HUES6 (cell line): Measurements from ENCODE around the gene NOS1.
"Not testable (repeated sequence)": the region's sequence is repeated elsewhere in the genome, so short reads cannot be mapped to it uniquely, and the experiment has no call there.

Source experiments
- H3K27ac ChIP-seq: 2 replicates; pipeline ENCODE4 v1.7.0; 2013; ENCODE audit warnings: low read depth, mild to moderate bottlenecking, low read length, inconsistent platforms
- H3K27me3 ChIP-seq: 2 replicates; pipeline ENCODE4 v1.6.1; 2013; ENCODE audit warnings: low read length; ENCODE audit not compliant: control insufficient read depth, insufficient read depth
- H3K36me3 ChIP-seq: 2 replicates; pipeline ENCODE4 v1.6.1; 2013; ENCODE audit warnings: low read length; ENCODE audit not compliant: control insufficient read depth, insufficient read depth
- H3K4me1 ChIP-seq: 2 replicates; pipeline ENCODE4 v1.6.1; 2013; ENCODE audit warnings: low read length; ENCODE audit not compliant: control insufficient read depth, insufficient read depth
- H3K4me3 ChIP-seq: 2 replicates; pipeline ENCODE4 v1.5.1; 2013; ENCODE audit warnings: low read depth, low read length
- H3K9ac ChIP-seq: one replicate; pipeline ENCODE4 v1.6.1; 2013; ENCODE audit warnings: mild to moderate bottlenecking, low read length
- H3K9me3 ChIP-seq: 2 replicates; pipeline ENCODE4 v1.6.1; 2013; ENCODE audit warnings: low read depth, low read length; ENCODE audit not compliant: control insufficient read depth, insufficient read depth

NOS1 gene

GRCh38 chr12:117393656-117394055, 32.2 kb upstream of the NOS1 start:
- H3K4me3 ChIP-seq: no peak overlapping the region
- H3K9me3 ChIP-seq: 0 out of 2 replicates have a peak, but pooled peaks cover 3% of the 10 kb centered on the region
- no peaks in the 10 kb centered on the region for H3K27me3 ChIP-seq

DNA sequence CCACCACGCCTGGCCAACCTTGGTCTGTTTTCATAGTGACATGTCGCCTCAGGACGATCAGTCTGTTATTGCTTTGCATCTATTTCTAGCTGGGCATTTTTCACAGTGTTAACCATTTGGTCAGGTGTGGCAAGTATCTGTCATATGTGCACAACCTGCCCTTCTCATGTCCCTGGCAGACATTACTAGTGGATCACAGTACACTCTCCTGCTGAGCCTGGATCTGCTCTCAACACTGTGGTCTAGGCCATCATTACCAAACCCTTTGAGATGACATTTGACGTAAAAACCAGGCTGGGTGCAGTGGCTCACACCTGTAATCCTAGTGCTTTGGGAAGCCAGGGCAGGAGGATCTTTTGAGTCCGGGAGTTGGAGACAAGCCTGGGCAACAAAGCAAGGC, 29.4 kb upstream of the NOS1 start:
- Histone ChIP-seq H3K36me3 (no peaks in the 10 kb centered on the region), H3K27me3 (no peaks in the 10 kb centered on the region), H3K4me3 (no peak overlapping the region), H3K9me3 (no peaks in the 10 kb centered on the region), H3K9ac (no peak overlapping the region), H3K4me1 (no peaks in the 10 kb centered on the region), H3K27ac (no peak overlapping the region)

More at GRCh38 chr12:117393656-117394055, 32.2 kb upstream of the NOS1 start:
- no peaks in the 10 kb centered on the region for H3K36me3 ChIP-seq
- H3K9ac ChIP-seq: no peak overlapping the region
- H3K4me1 ChIP-seq: no peaks in the 10 kb centered on the region
- H3K27ac ChIP-seq: no peak overlapping the region

DNA sequence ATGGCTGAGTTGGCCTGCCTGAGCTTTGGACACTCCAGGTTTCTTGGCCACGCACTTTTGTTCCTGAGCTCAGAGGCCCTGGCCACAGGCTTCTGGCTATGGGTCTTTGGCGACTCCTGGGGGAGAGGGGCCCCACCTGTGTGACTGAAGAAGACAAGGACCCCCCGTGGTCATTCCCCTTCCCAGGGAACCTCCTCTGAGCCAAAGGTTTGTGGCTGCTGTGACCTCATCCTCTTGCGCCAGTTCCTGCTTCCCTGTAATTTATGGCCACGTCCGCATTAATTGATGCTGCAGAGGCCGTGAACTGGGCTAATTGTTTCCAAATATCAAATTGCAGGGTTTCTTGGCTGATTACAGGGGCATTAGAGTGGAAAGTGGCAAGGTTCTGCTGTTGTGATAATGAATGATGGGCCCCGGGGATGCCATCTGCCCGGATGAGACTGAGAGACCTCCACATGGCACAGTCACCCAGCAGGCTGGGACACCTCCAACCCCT, 27.6 kb upstream of the NOS1 start:
- H3K27me3 ChIP-seq: no peaks in the 10 kb centered on the region
- H3K9me3 ChIP-seq: no peaks in the 10 kb centered on the region
- no peak overlapping the region for H3K27ac ChIP-seq
- no peak overlapping the region for H3K9ac ChIP-seq
- H3K36me3 ChIP-seq: no peaks in the 10 kb centered on the region
- H3K4me1 ChIP-seq: no peaks in the 10 kb centered on the region
- no peak overlapping the region for H3K4me3 ChIP-seq

GRCh38 chr12:117387832-117388231, 26.4 kb upstream of the NOS1 start:
- H3K4me1 ChIP-seq: no peaks in the 10 kb centered on the region
- no peak overlapping the region for H3K9ac ChIP-seq
- no peak overlapping the region for H3K4me3 ChIP-seq
- no peaks in the 10 kb centered on the region for H3K9me3 ChIP-seq
- H3K27me3 ChIP-seq: no peaks in the 10 kb centered on the region
- no peak overlapping the region for H3K27ac ChIP-seq
- H3K36me3 ChIP-seq: no peaks in the 10 kb centered on the region

GRCh38 chr12:117384735-117385134, 23.3 kb upstream of the NOS1 start:
- Histone ChIP-seq H3K4me1 (no peaks in the 10 kb centered on the region), H3K9me3 (0 out of 2 replicates have a peak, but pooled peaks cover 4% of the 10 kb centered on the region), H3K27me3 (no peaks in the 10 kb centered on the region), H3K4me3 (no peak overlapping the region), H3K9ac (no peak overlapping the region), H3K36me3 (no peaks in the 10 kb centered on the region), H3K27ac (no peak overlapping the region)

GRCh38 chr12:117380083-117380482, 18.7 kb upstream of the NOS1 start:
- Histone ChIP-seq H3K27me3 (peaks cover 5% of the 10 kb centered on the region; the same call in 1 of the 2 replicates), H3K27ac (no peak overlapping the region), H3K4me1 (no peaks in the 10 kb centered on the region), H3K9me3 (peaks cover 18% of the 10 kb centered on the region), H3K36me3 (no peaks in the 10 kb centered on the region), H3K4me3 (no peak overlapping the region), H3K9ac (no peak overlapping the region)

DNA sequence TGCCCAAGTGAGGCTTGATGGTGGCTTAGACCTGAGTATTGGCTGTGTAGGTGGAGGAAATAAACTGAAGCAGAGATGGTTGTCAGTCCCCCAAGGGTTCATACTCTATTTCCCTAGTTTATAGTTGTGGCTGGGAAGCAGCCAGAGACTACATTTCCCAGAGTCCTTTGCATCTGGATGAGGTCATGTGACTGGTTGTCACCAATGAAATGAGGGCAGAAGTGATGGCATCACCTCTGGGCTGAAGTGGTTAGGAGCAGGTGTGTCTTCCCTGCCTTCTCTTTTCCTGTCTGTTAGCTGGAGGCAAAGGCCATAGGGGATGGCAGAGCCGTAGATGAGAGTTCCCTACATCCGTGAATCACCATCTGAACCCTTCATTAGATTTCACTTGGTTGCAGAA, 16.3 kb upstream of the NOS1 start:
- Histone ChIP-seq H3K27ac (no peak overlapping the region), H3K9ac (no peak overlapping the region), H3K36me3 (no peaks in the 10 kb centered on the region), H3K4me1 (no peaks in the 10 kb centered on the region), H3K4me3 (no peak overlapping the region), H3K27me3 (peaks cover 9% of the 10 kb centered on the region; the same call in 1 of the 2 replicates), H3K9me3 (peaks cover 18% of the 10 kb centered on the region)

GRCh38 chr12:117370588-117370987, 9.2 kb upstream of the NOS1 start:
- peaks cover 19% of the 10 kb centered on the region; the same call in 1 of the 2 replicates for H3K27me3 ChIP-seq
- no peaks in the 10 kb centered on the region for H3K4me1 ChIP-seq
- no peak overlapping the region for H3K27ac ChIP-seq
- H3K9me3 ChIP-seq: peaks cover 6% of the 10 kb centered on the region; the same call in 1 of the 2 replicates
- H3K9ac ChIP-seq: no peak overlapping the region
- H3K36me3 ChIP-seq: no peaks in the 10 kb centered on the region
- no peak overlapping the region for H3K4me3 ChIP-seq

DNA sequence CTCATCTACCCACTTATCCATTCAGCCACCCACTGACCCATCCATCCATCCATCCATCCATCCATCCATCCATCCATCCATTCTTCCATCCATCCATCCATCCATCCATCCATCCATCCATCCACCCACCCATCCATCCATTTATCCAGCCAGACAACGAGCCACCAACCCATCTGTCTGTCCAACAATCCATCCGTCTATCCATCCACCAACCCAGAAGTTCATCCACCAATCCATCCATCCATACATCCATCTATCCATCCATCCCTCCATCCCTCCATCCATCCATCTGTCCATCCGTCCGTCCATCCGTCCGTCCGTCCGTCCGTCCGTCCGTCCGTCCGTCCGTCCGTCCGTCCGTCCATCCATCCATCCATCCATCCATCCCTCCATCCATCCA, 8.6 kb upstream of the NOS1 start:
- peaks cover 25% of the 10 kb centered on the region for H3K27me3 ChIP-seq
- H3K36me3 ChIP-seq, H3K27ac ChIP-seq, H3K4me1 ChIP-seq, H3K9me3 ChIP-seq, H3K9ac ChIP-seq, H3K4me3 ChIP-seq: not testable (repeated sequence)

GRCh38 chr12:117367006-117367638, 5.7 kb upstream of the NOS1 start:
- Histone ChIP-seq H3K9me3 (peaks cover 6% of the 10 kb centered on the region; the same call in 1 of the 2 replicates), H3K36me3 (no peaks in the 10 kb centered on the region), H3K9ac (no peak overlapping the region), H3K27ac (no peak overlapping the region), H3K27me3 (peaks cover 50% of the 10 kb centered on the region), H3K4me1 (no peaks in the 10 kb centered on the region), H3K4me3 (no peak overlapping the region)

DNA sequence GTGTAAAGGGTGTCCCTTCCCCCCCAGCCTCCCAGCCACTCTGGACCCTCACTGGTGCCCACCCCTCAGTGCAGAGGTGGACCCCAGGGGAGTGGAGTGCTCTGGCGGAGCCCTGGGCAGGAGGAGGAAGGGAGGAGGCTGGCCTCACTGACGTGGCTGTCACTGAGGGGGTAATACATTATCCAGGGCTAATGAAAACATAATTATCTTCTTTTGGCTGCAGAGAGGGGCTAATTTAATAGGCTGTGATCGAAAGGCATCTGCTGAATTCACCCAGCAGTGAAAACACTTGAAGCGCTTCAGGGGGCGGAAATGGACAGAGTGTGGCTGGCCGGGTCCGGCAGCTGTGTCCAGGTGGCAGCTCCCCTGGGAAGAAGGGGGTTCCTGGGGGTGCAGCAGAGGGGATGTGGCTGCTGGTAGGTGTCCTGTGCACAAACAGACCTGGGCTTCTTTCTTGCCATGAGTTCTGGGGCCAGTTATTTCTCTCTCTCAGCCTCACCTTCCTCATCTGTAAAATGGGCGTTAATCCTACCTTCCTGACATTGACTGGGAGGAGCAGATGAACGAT, 3.7 kb upstream of the NOS1 start:
- H3K9ac ChIP-seq: no peak overlapping the region
- no peaks in the 10 kb centered on the region for H3K9me3 ChIP-seq
- no peak overlapping the region for H3K27ac ChIP-seq
- peaks cover 67% of the 10 kb centered on the region for H3K27me3 ChIP-seq
- 0 out of 2 replicates have a peak, but pooled peaks cover under 1% of the 10 kb centered on the region for H3K4me1 ChIP-seq
- no peaks in the 10 kb centered on the region for H3K36me3 ChIP-seq
- no peak overlapping the region for H3K4me3 ChIP-seq
